HEK293 (cell line): ENCODE measurements around the gene NIT2.

Experiments used
- CTCF ChIA-PET: fragments of 350-600 bp; formaldehyde crosslinking; extraction: SDS; loops from one replicate; lab custom pipeline; 2021; ENCODE audit warnings: antibody characterized with exemption; lab: Yijun Ruan, JAX
- POLR2A ChIA-PET: fragments of 300-600 bp; formaldehyde crosslinking; extraction: SDS; loops from one replicate; lab custom pipeline; 2020; ENCODE audit warnings: antibody characterized with exemption, inconsistent platforms; lab: Yijun Ruan, JAX
- H3K27ac ChIP-seq: fragments of 200-500 bp; sonication (Bioruptor generic); 2 replicates; pipeline ENCODE4 v1.5.1; 2014; ENCODE audit warnings: low read depth, low read length, control low read depth, inconsistent platforms; ENCODE audit errors: extremely low read depth
- H3K36me3 ChIP-seq, 2 experiments: fragments of 200-500 bp in 1 of 2; sonication (Bioruptor generic) in 1 of 2; 1 replicate in 1 of 2; 2 replicates in 1 of 2; pipeline ENCODE4 v1.5.1; 2014 to 2017; ENCODE audit warnings: inconsistent platforms in 2 of 2, low read length in 2 of 2; ENCODE audit not compliant: control insufficient read depth in 2 of 2, insufficient read depth in 1 of 2
- H3K4me1 ChIP-seq: fragments of 200-500 bp; sonication (Bioruptor generic); 2 replicates; pipeline ENCODE4 v1.5.1; 2014; ENCODE audit warnings: mild to moderate bottlenecking, low read length, inconsistent platforms; ENCODE audit not compliant: control insufficient read depth, insufficient read depth
- H3K4me3 ChIP-seq: 2 replicates; pipeline ENCODE4 v1.5.1; 2011; ENCODE audit warnings: low read depth, mild to moderate bottlenecking, control low read depth, low read length, moderate library complexity
- H3K9me3 ChIP-seq: fragments of 200-500 bp; sonication (Bioruptor generic); 2 replicates; pipeline ENCODE4 v1.5.1; 2014; ENCODE audit warnings: low read depth, low read length, inconsistent platforms; ENCODE audit not compliant: control insufficient read depth, insufficient read depth
- OSR2 ChIP-seq: fragments of 450-650 bp; formaldehyde crosslinking; IDR thresholded peaks from 2 replicates; pipeline ENCODE4 v1.5.1; 2016; ENCODE audit warnings: missing biosample characterization, missing genetic modification characterization
- PRDM6 ChIP-seq: fragments of 450-650 bp; formaldehyde crosslinking; IDR thresholded peaks from 2 replicates; pipeline ENCODE4 v1.5.1; 2017; ENCODE audit warnings: missing biosample characterization, missing genetic modification characterization
- SETDB1 ChIP-seq: IDR thresholded peaks from one replicate; pipeline ENCODE4 v1.6.1; 2017; ENCODE audit warnings: mild to moderate bottlenecking, low read length, moderate library complexity, mixed read lengths; ENCODE audit not compliant: insufficient read length
- SP2 ChIP-seq: fragments of 450-650 bp; formaldehyde crosslinking; IDR thresholded peaks from 2 replicates; pipeline ENCODE4 v1.5.1; 2016; ENCODE audit warnings: missing biosample characterization, missing genetic modification characterization
- ZNF169 ChIP-seq: fragments of 450-650 bp; formaldehyde crosslinking; IDR thresholded peaks from 2 replicates; pipeline ENCODE4 v1.5.1; 2016; ENCODE audit warnings: missing biosample characterization, missing genetic modification characterization
- ZNF211 ChIP-seq: fragments of 450-650 bp; formaldehyde crosslinking; IDR thresholded peaks from 2 replicates; pipeline ENCODE4 v1.5.1; 2016; ENCODE audit warnings: low read depth, missing biosample characterization, missing genetic modification characterization
- ZNF221 ChIP-seq: fragments of 450-650 bp; formaldehyde crosslinking; IDR thresholded peaks from 2 replicates; pipeline ENCODE4 v1.5.1; 2017; ENCODE audit warnings: missing biosample characterization, missing genetic modification characterization, borderline replicate concordance
- ZNF341 ChIP-seq: fragments of 450-650 bp; formaldehyde crosslinking; IDR thresholded peaks from 2 replicates; pipeline ENCODE4; 2016; ENCODE audit warnings: low read depth, missing biosample characterization, missing genetic modification characterization
- ZNF366 ChIP-seq: fragments of 450-650 bp; formaldehyde crosslinking; conservative IDR thresholded peaks from 2 replicates; pipeline ENCODE4 v1.5.1; 2016; ENCODE audit warnings: missing biosample characterization, missing genetic modification characterization
- ZNF398 ChIP-seq: fragments of 450-650 bp; formaldehyde crosslinking; IDR thresholded peaks from 2 replicates; pipeline ENCODE4 v1.5.1; 2017; ENCODE audit warnings: missing biosample characterization, missing genetic modification characterization
- ZNF488 ChIP-seq: fragments of 450-650 bp; formaldehyde crosslinking; IDR thresholded peaks from 2 replicates; pipeline ENCODE4 v1.5.1; 2016; ENCODE audit warnings: missing biosample characterization, missing genetic modification characterization
- ZNF626 ChIP-seq: fragments of 450-650 bp; sonication (Bioruptor Pico); formaldehyde crosslinking; IDR thresholded peaks from 2 replicates; pipeline ENCODE4 v1.5.1; 2018; ENCODE audit warnings: missing biosample characterization, missing genetic modification characterization, inconsistent platforms
- ZNF707 ChIP-seq: fragments of 450-650 bp; formaldehyde crosslinking; IDR thresholded peaks from 2 replicates; pipeline ENCODE4 v1.5.1; 2016; ENCODE audit warnings: missing biosample characterization, missing genetic modification characterization
- ZSCAN5A ChIP-seq: fragments of 450-650 bp; formaldehyde crosslinking; IDR thresholded peaks from 2 replicates; pipeline ENCODE4 v1.5.1; 2016; ENCODE audit warnings: missing biosample characterization, missing genetic modification characterization
- TF ChIP-seq, protein P1 (sequence below): fragments of 450-650 bp; formaldehyde crosslinking; optimal IDR thresholded peaks from 2 replicates; pipeline ENCODE3; 2016; ENCODE audit warnings: missing biosample characterization, mild to moderate bottlenecking, missing genetic modification characterization
- TF ChIP-seq, protein P2 (sequence below): fragments of 450-650 bp; formaldehyde crosslinking; IDR thresholded peaks from 2 replicates; pipeline ENCODE4 v1.5.1; 2016; ENCODE audit warnings: missing biosample characterization, missing genetic modification characterization
- TF ChIP-seq, protein P3 (sequence below): fragments of 450-650 bp; formaldehyde crosslinking; IDR thresholded peaks from 2 replicates; pipeline ENCODE4 v1.5.1; 2016; ENCODE audit warnings: missing biosample characterization, missing genetic modification characterization

The NIT2 gene

DNA sequence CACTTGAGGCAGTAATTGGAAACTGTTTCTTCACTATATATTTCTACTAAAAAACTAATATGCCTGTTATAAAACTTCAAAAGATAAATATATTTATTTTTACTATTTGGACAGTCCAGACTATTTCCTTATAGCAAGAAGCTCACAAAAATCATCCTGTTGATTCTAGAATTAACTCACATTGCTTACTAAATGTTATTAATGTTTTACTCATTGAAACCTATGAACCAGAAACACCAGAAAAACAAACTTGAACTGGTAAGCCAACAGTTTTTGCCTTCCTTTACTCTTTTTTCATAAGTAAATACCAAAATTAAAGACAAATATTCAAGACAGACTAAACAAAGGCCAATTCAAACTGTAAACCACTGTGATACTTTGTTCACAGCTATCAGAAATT is 40.0 kb downstream of the NIT2 start:
- no peak overlapping the region for H3K4me3 ChIP-seq
- H3K9me3 ChIP-seq: no peaks in the 10 kb centered on the region
- H3K36me3 ChIP-seq: peaks cover 21 to 79% of the 10 kb centered on the region in 2 experiments
- CTCF ChIA-PET: interaction anchor here (0.7 kb wide), 1 partner anchor 30 kb away, joined by 3 read pairs; no protein-coding TSS in a partner anchor
- TF ChIP-seq PRDM6 (tag by site-specific recombination) (no peak), ZNF169 (tag by site-specific recombination) (no peak), OSR2 (no peak), ZNF221 (no peak), ZNF488 (tag by site-specific recombination) (no peak), ZNF707 (tag by site-specific recombination) (no peak), ZNF398 (tag by site-specific recombination) (no peak), ZNF366 (tag by site-specific recombination) (no peak), SETDB1 (no peak), ZNF341 (tag by site-specific recombination) (no peak), ZNF626 (tag by site-specific recombination) (no peak), SP2 (no peak), ZSCAN5A (tag by site-specific recombination) (no peak), ZNF211 (tag by site-specific recombination) (no peak)
- TF ChIP-seq, protein P1, sequence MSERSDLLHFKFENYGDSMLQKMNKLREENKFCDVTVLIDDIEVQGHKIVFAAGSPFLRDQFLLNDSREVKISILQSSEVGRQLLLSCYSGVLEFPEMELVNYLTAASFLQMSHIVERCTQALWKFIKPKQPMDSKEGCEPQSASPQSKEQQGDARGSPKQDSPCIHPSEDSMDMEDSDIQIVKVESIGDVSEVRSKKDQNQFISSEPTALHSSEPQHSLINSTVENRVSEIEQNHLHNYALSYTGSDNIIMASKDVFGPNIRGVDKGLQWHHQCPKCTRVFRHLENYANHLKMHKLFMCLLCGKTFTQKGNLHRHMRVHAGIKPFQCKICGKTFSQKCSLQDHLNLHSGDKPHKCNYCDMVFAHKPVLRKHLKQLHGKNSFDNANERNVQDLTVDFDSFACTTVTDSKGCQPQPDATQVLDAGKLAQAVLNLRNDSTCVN (tag by site-specific recombination): no peak
- TF ChIP-seq, protein P2, sequence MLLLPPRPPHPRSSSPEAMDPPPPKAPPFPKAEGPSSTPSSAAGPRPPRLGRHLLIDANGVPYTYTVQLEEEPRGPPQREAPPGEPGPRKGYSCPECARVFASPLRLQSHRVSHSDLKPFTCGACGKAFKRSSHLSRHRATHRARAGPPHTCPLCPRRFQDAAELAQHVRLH (tag by site-specific recombination): no peak
- TF ChIP-seq, protein P3, sequence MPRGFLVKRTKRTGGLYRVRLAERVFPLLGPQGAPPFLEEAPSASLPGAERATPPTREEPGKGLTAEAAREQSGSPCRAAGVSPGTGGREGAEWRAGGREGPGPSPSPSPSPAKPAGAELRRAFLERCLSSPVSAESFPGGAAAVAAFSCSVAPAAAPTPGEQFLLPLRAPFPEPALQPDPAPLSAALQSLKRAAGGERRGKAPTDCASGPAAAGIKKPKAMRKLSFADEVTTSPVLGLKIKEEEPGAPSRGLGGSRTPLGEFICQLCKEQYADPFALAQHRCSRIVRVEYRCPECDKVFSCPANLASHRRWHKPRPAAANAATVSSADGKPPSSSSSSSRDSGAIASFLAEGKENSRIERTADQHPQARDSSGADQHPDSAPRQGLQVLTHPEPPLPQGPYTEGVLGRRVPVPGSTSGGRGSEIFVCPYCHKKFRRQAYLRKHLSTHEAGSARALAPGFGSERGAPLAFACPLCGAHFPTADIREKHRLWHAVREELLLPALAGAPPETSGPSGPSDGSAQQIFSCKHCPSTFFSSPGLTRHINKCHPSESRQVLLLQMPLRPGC (tag by site-specific recombination): no peak
- TF ChIP-seq, all 188 proteins: peak for 0
- POLR2A ChIA-PET: no interaction called here
- no peak overlapping the region for H3K27ac ChIP-seq
- no peaks in the 10 kb centered on the region for H3K4me1 ChIP-seq
